ENCODE results near the gene SIGLEC6.

GRCh38 chr19:51560339-51560738 is 28.9 kb upstream of the SIGLEC6 start:
- TF ChIP-seq CTCF (IDR thresholded peaks at IDR 0.05 in 4 of 5, conservative IDR thresholded peaks at IDR 0.05 in 1 of 5) (no peak), POLR2A (IDR thresholded peaks at IDR 0.05) (no peak)
